MM.1S (cell line): ENCODE data around the gene PPP1R9B.

Experiments used
- DNase-seq: peaks from one replicate; pipeline ENCODE4 v3.0.0-alpha.2; 2015
- H2AFZ ChIP-seq: fragments of 300-600 bp; sonication (generic); 2 replicates; pipeline ENCODE4 v1.6.0; 2016; ENCODE audit warnings: antibody characterized with exemption, low read length
- H3F3A ChIP-seq: fragments of 300-600 bp; sonication (generic); 2 replicates; pipeline ENCODE4 v1.6.1; 2016; ENCODE audit warnings: mild to moderate bottlenecking, antibody characterized with exemption, low read length, moderate library complexity, mixed read lengths; ENCODE audit not compliant: insufficient read depth
- H3K27ac ChIP-seq: fragments of 300-600 bp; sonication (generic); 2 replicates; pipeline ENCODE4 v1.5.1; 2016; ENCODE audit warnings: mild to moderate bottlenecking, low read length
- H3K27me3 ChIP-seq: fragments of 300-600 bp; sonication (generic); replicated peaks from 2 replicates; pipeline ENCODE4 v1.6.0; 2016; ENCODE audit warnings: low read length; ENCODE audit not compliant: insufficient read depth
- H3K36me3 ChIP-seq: fragments of 300-600 bp; sonication (generic); replicated peaks from 2 replicates; pipeline ENCODE4 v1.6.1; 2016; ENCODE audit warnings: mild to moderate bottlenecking, low read length, mixed read lengths; ENCODE audit not compliant: insufficient read depth
- H3K4me1 ChIP-seq: fragments of 300-600 bp; sonication (generic); 2 replicates; pipeline ENCODE4 v1.6.1; 2016; ENCODE audit warnings: low read length, mixed read lengths
- H3K4me2 ChIP-seq: fragments of 300-600 bp; sonication (generic); 2 replicates; pipeline ENCODE4 v1.6.0; 2016; ENCODE audit warnings: low read depth, low read length
- H3K4me3 ChIP-seq: fragments of 300-600 bp; sonication (generic); 2 replicates; pipeline ENCODE4 v1.5.1; 2016; ENCODE audit warnings: low read length, mixed read lengths
- H3K79me2 ChIP-seq: fragments of 300-600 bp; sonication (generic); 2 replicates; pipeline ENCODE4 v1.6.1; 2016; ENCODE audit warnings: mixed run types, low read length, mixed read lengths
- H3K9ac ChIP-seq: fragments of 300-600 bp; sonication (generic); 2 replicates; pipeline ENCODE4 v1.6.1; 2016; ENCODE audit warnings: low read length, mixed read lengths
- H3K9me2 ChIP-seq: fragments of 300-600 bp; sonication (generic); replicated peaks from 2 replicates; pipeline ENCODE4 v1.6.1; 2016; ENCODE audit warnings: mild to moderate bottlenecking, low read length, mixed read lengths; ENCODE audit not compliant: insufficient read depth
- H3K9me3 ChIP-seq: fragments of 300-600 bp; sonication (generic); replicated peaks from 2 replicates; pipeline ENCODE4 v1.6.1; 2016; ENCODE audit warnings: mild to moderate bottlenecking, low read length, mixed read lengths; ENCODE audit not compliant: insufficient read depth
- H4K20me1 ChIP-seq: fragments of 300-600 bp; sonication (generic); 2 replicates; pipeline ENCODE4 v1.6.1; 2016; ENCODE audit warnings: mild to moderate bottlenecking, low read length, moderate library complexity, mixed read lengths; ENCODE audit not compliant: insufficient read depth
- CTCF ChIP-seq: fragments of 300-600 bp; sonication (generic); IDR thresholded peaks from 2 replicates; pipeline ENCODE4 v1.5.1; 2016; ENCODE audit warnings: antibody characterized with exemption, low read length, mixed read lengths
- EZH2 ChIP-seq: fragments of 300-600 bp; sonication (generic); optimal IDR thresholded peaks from 2 replicates; pipeline ENCODE3; 2017; ENCODE audit warnings: low read depth, mild to moderate bottlenecking, antibody characterized with exemption, low read length, mixed read lengths
- EZH2phosphoT487 ChIP-seq: fragments of 300-600 bp; sonication (generic); IDR thresholded peaks from 2 replicates; pipeline ENCODE4 v1.6.1; 2018; ENCODE audit warnings: antibody characterized with exemption, low read length

PPP1R9B gene

GRCh38 chr17:50186661-50187393 is 36.4 kb upstream of the PPP1R9B start:
- Histone ChIP-seq H3K27me3 (peaks cover 58% of the 10 kb centered on the region), H3K9ac (no peak overlapping the region), H3K79me2 (no peaks in the 10 kb centered on the region), H3K36me3 (no peaks in the 10 kb centered on the region), H3K27ac (no peak overlapping the region), H4K20me1 (no peaks in the 10 kb centered on the region), H3K4me3 (no peak overlapping the region), H2AFZ (no peak overlapping the region), H3F3A (peaks cover 5% of the 10 kb centered on the region; the same call in 1 of the 2 replicates), H3K4me1 (peaks cover 14% of the 10 kb centered on the region), H3K4me2 (no peak overlapping the region), H3K9me3 (no peaks in the 10 kb centered on the region), H3K9me2 (no peaks in the 10 kb centered on the region)
- TF ChIP-seq EZH2phosphoT487 (no peak), CTCF (no peak), EZH2 (no peak)
- no peak for DNase-seq

GRCh38 chr17:50185631-50186471 is 35.4 kb upstream of the PPP1R9B start:
- H3K4me1 ChIP-seq = peaks cover 14% of the 10 kb centered on the region
- no peak overlapping the region for H3K27ac ChIP-seq
- H3K9me3 ChIP-seq = no peaks in the 10 kb centered on the region
- H3K36me3 ChIP-seq = no peaks in the 10 kb centered on the region
- H3K79me2 ChIP-seq = no peaks in the 10 kb centered on the region
- H3K9me2 ChIP-seq = no peaks in the 10 kb centered on the region
- no peak overlapping the region for H2AFZ ChIP-seq
- DNase-seq = no peak
- peaks cover 48% of the 10 kb centered on the region for H3K27me3 ChIP-seq
- H3K9ac ChIP-seq = no peak overlapping the region
- H4K20me1 ChIP-seq = no peaks in the 10 kb centered on the region
- peaks cover 5% of the 10 kb centered on the region; the same call in 1 of the 2 replicates for H3F3A ChIP-seq
- no peak for TF ChIP-seq EZH2phosphoT487
- TF ChIP-seq EZH2 = no peak
- TF ChIP-seq CTCF = no peak
- H3K4me3 ChIP-seq = no peak overlapping the region
- H3K4me2 ChIP-seq = no peak overlapping the region

- H3K4me3 ChIP-seq = no peak overlapping the region
- H3K27me3 ChIP-seq = peaks cover 38% of the 10 kb centered on the region
- H3K4me1 ChIP-seq = peaks cover 14% of the 10 kb centered on the region
- H3K9me3 ChIP-seq = no peaks in the 10 kb centered on the region
- no peak overlapping the region for H3K9ac ChIP-seq
- no peak overlapping the region for H3K4me2 ChIP-seq
- no peak overlapping the region for H3K27ac ChIP-seq
- TF ChIP-seq EZH2phosphoT487 (no peak), EZH2 (no peak), CTCF (no peak)
- no peaks in the 10 kb centered on the region for H3K9me2 ChIP-seq
- H2AFZ ChIP-seq = no peak overlapping the region
- no peak for DNase-seq
- no peaks in the 10 kb centered on the region for H4K20me1 ChIP-seq
- H3F3A ChIP-seq = peaks cover 5% of the 10 kb centered on the region; the same call in 1 of the 2 replicates
- no peaks in the 10 kb centered on the region for H3K79me2 ChIP-seq
- H3K36me3 ChIP-seq = no peaks in the 10 kb centered on the region
Observed at GRCh38 chr17:50184611-50185398, 34.3 kb upstream of the PPP1R9B start.
